Naive thymus-derived CD8-positive, alpha-beta T cell (primary cell): Measurements from ENCODE around the gene C10orf88. TPM values are rescaled to one million over a fixed set of nuclear protein-coding genes. Genes with fewer than 3 reads are reported as not detected.
"Not testable (repeated sequence)": the region's sequence is repeated elsewhere in the genome, so short reads cannot be mapped to it uniquely, and the experiment has no call there.

Experiments
- ATAC-seq, 2 donors: fragments of 150-1000 bp; cut with Tn5 transposase in 1 of 2; sonication (Bioruptor Pico), chemical (Tn5 transposase) in 1 of 2; 1 replicate in 1 of 2; 2 replicates in 1 of 2; pipeline ENCODE4 v1.10.0; 2021; ENCODE audit warnings: mild to moderate bottlenecking in 2 of 2, moderate library complexity in 2 of 2
- POLR2A ChIA-PET: fragments of 350-600 bp; sonication (Branson Sonifier 250); formaldehyde crosslinking; loops from one replicate; lab custom pipeline; 2021; ENCODE audit warnings: antibody characterized with exemption; lab: Charles Lee
- DNase-seq, 10 donors: peaks; one replicate each; pipeline versions ENCODE4 v3.0.0 to v3.0.0-alpha.2; 2020 to 2022
- H3K27ac Mint-ChIP-seq, 10 donors: one replicate each; pipeline ENCODE4 v1.8.0; 2020 to 2022; ENCODE audit warnings: mild to moderate bottlenecking in 10 of 10, mixed read lengths in 10 of 10, moderate library complexity in 4 of 10, inconsistent platforms in 1 of 10
- H3K27me3 Mint-ChIP-seq, 5 donors: one replicate each; pipeline ENCODE4 v1.8.0; 2021 to 2022; ENCODE audit warnings: mixed read lengths in 5 of 5
- H3K36me3 Mint-ChIP-seq, 3 donors: one replicate each; pipeline ENCODE4 v1.8.0; 2020 to 2022; ENCODE audit warnings: mixed read lengths in 3 of 3, mild to moderate bottlenecking in 2 of 3, inconsistent platforms in 1 of 3
- H3K4me1 Mint-ChIP-seq, 4 donors: one replicate each; pipeline ENCODE4 v1.8.0; 2021 to 2022; ENCODE audit warnings: mixed read lengths in 4 of 4
- H3K4me3 Mint-ChIP-seq, 10 donors: one replicate each; pipeline ENCODE4 v1.8.0; 2020 to 2022; ENCODE audit warnings: mild to moderate bottlenecking in 10 of 10, mixed read lengths in 10 of 10, moderate library complexity in 6 of 10, inconsistent platforms in 1 of 10
- H3K9me3 Mint-ChIP-seq, 9 donors: one replicate each; pipeline ENCODE4 v1.8.0; 2020 to 2022; ENCODE audit warnings: mixed read lengths in 9 of 9, mild to moderate bottlenecking in 3 of 9, inconsistent platforms in 1 of 9, moderate library complexity in 1 of 9
- polyA plus RNA-seq, 3 donors: library from polyadenylated mRNA; unstranded; fragments of 300-500 nt; fragmentation: Illumina TruSeq; gene quantifications; one replicate each; pipeline ENCODE4 v1.2.3, GENCODE V29; 2021
- total RNA-seq, 8 experiments: library from RNA in 2 of 8; stranded (reverse) in 2 of 8; gene quantifications; one replicate each; pipeline ENCODE4 v1.2.3 and lab custom pipeline; 2021 to 2026

Gene C10orf88
- total and polyA plus RNA-seq, 5 experiments from 2014 or later = 6.0 to 13.9 (median 8.8) TPM

DNA sequence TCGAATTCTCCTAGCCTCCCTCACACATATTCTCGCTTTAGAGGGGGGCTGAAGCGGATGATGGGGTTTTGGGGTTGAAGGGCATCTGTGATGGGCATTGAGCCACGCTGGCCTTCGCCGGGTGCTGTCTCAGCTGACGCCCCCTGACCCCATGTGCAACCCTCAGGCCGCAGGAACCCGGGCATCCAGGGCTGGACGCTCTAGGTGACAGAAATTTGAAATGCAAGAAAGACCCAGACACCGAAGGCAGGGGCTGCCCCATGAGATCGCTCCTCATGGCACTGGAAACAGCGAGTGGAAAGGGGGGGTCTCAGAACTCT is 664 bp upstream of the C10orf88 start:
- H3K4me1 Mint-ChIP-seq = peaks cover 19 to 37% (median 33%) of the 10 kb centered on the region in 4 donors

DNA sequence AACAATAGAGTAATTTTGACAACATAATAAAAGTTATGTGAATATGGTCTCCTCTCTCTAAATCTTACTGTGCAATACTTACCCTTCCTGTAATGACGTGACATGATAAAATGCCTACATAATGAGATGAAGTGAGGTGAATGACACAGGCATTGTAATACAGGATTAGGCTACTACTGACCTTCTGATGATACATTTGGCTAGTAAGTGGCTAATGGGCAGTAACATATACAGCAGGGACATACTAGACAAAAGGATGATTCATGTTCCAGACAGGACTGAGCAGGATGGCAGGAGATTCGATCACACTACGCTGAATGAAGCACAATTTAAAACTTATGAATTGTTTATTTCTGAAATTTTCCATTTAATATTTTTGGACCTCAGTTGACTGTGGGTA is 4.7 kb downstream of the C10orf88 start:
- Mint-ChIP-seq H3K4me3 (no peak overlapping the region), H3K36me3 (peaks cover 0 to 40% (median 25%) of the 10 kb centered on the region in 3 donors), H3K4me1 (peaks cover 23 to 35% (median 28%) of the 10 kb centered on the region in 4 donors), H3K27ac (no peak overlapping the region), H3K9me3 (peaks cover 0 to 4% (median 2%) of the 10 kb centered on the region in 9 donors), H3K27me3 (peaks cover 0 to 3% (median 0%) of the 10 kb centered on the region in 5 donors)
- ATAC-seq = no peak
- no peak for DNase-seq
- POLR2A ChIA-PET = no interaction called here

More for the DNA sequence above, 664 bp upstream of the C10orf88 start:
- H3K4me3 Mint-ChIP-seq = peak overlapping the region in 9 of 10 donors; percentile 85 to 95 (median 93)
- H3K9me3 Mint-ChIP-seq = peaks cover 0 to 5% (median 2%) of the 10 kb centered on the region in 9 donors
- POLR2A ChIA-PET = interaction anchor here (1.1 to 2.8 kb wide), 6 partner anchors 26 to 199 kb away, joined by 4 to 41 read pairs (median 7); partner anchors contain the start of genes ACADSB, BUB3, FAM24B and IKZF5
- peak overlapping the region in 4 of 10 donors; percentile 61 to 98 (median 96) for H3K27ac Mint-ChIP-seq
- no peak for DNase-seq
- H3K27me3 Mint-ChIP-seq = peaks cover 0 to 3% (median 0%) of the 10 kb centered on the region in 5 donors
- H3K36me3 Mint-ChIP-seq = peaks cover 0 to 9% (median 2%) of the 10 kb centered on the region in 3 donors
- ATAC-seq = no peak

DNA sequence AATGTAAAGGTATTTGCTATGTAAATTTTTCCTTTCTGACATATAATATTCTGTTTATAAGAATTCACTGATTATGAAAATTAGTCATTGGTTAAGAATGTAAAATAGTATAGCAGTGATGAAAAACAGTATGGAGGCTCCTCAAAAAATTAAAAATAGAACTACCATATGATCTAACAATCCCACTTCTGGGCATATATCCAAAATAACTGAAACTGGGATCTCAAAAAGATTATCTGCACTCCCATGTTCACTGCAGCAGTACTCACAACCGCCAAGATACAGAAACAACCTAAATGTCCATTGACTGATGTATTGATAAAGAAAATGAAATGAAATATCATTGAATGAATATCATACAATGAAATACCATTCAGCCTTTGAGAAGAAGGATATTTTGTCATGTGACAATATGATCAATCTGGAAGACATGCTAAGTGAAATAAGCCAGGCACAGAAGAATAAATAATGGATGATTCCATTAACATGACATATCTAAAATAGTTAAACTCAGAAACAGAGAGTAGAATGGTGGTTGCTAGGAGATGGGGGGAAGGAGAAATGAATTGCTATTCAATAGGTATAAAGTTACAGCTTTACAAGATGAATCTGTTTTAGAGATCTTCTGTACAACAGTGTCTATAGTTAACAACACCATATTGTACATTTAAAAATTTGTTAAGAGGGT is 14.0 kb downstream of the C10orf88 start:
- H3K36me3 Mint-ChIP-seq = peaks cover 0 to 52% (median 33%) of the 10 kb centered on the region in 3 donors
- POLR2A ChIA-PET = no interaction called here
- peaks cover 0 to 4% (median 0%) of the 10 kb centered on the region in 4 donors for H3K4me1 Mint-ChIP-seq
- no peak overlapping the region for H3K4me3 Mint-ChIP-seq
- peaks cover 0 to 2% (median 0%) of the 10 kb centered on the region in 9 donors for H3K9me3 Mint-ChIP-seq
- H3K27me3 Mint-ChIP-seq = no peaks in the 10 kb centered on the region
- H3K27ac Mint-ChIP-seq = no peak overlapping the region
- no peak for ATAC-seq
- DNase-seq = no peak

DNA sequence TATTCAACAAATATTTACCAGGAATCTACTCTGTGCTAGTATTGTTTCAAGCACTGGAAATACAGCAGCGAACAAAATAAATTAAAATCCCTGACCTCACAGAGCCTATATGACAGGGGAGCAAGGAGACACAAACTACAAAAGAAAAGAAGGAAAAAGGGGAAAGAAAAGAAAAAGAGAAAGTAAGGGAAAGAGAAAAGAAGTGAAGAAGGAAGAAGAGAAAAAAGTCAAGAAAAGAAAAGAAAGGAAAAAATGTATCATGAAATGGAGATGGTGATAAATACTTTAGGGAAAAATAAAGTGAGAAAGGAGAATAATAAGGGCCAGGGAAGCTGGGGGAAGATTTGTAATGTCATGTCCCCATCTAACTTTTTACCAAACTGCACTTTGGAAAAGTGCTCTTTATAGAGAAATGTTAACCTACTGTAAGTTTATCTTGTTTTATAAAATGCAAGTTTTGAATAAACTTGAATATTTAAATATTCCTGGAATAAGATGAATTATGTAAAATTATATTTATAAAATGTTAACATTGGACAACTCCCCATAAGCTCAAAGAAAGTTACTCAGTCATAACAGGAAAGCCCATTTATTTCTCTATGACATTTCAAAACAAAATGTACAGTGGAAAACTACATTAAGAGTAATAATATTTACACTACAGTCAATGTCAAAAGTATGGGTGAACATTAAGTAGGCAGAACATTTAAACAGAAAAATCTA is 14.7 kb downstream of the C10orf88 start:
- Mint-ChIP-seq H3K9me3 (peaks cover 0 to 2% (median 0%) of the 10 kb centered on the region in 9 donors), H3K27ac (no peak overlapping the region), H3K36me3 (peaks cover 0 to 54% (median 35%) of the 10 kb centered on the region in 3 donors), H3K4me3 (no peak overlapping the region), H3K27me3 (no peaks in the 10 kb centered on the region), H3K4me1 (peaks cover 0 to 4% (median 0%) of the 10 kb centered on the region in 4 donors)
- ATAC-seq (no peak), DNase-seq (no peak)
- POLR2A ChIA-PET = no interaction called here

DNA sequence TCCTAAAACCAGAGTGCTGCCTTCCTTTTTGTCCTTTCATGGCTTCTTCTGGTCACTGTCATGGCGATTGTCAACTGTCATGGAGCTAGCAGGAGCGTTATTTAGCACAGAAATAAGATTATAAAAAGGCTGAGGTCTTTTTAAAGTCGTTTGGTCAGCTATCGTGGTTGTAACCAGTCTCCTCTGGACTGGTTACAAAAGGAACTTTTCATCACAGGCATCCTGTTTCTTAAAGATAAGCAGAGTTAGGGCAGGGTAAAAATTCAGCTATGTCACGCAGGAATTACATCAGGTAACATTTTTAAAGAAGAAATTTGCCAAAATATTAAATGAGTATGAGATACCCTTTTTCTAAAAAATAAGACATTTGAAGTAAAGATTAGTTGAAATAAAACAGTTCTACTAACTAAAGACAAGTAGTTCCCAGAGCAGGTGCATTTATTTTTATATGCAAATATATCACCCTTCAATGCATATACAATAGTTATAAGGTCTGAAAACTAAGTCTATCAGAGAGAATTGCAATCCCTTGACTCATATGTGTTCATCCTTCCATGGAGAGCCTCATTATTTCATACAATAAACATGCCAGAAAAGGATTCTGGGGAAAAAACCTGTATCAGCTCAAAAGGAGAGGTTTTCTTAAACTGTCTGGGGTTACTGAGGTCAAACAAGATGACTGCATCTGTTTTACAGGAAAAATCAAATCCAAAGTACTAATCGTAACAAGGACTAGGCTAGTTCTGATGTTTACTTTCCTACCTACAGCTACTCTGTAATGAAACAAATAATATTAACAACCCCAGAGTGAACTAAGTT is 22.7 kb downstream of the C10orf88 start:
- H3K4me1 Mint-ChIP-seq = peaks cover 0 to 2% (median under 1%) of the 10 kb centered on the region in 4 donors
- H3K27ac Mint-ChIP-seq = no peak overlapping the region
- POLR2A ChIA-PET = interaction anchor here (0.6 kb wide), 1 partner anchor 970 kb away, joined by 5 read pairs; no protein-coding TSS in a partner anchor
- H3K36me3 Mint-ChIP-seq = peaks cover 0 to 25% (median 8%) of the 10 kb centered on the region in 3 donors
- ATAC-seq (no peak), DNase-seq (no peak)
- no peaks in the 10 kb centered on the region for H3K27me3 Mint-ChIP-seq
- H3K4me3 Mint-ChIP-seq = no peak overlapping the region
- H3K9me3 Mint-ChIP-seq = peaks cover 0 to under 1% (median 0%) of the 10 kb centered on the region in 9 donors

DNA sequence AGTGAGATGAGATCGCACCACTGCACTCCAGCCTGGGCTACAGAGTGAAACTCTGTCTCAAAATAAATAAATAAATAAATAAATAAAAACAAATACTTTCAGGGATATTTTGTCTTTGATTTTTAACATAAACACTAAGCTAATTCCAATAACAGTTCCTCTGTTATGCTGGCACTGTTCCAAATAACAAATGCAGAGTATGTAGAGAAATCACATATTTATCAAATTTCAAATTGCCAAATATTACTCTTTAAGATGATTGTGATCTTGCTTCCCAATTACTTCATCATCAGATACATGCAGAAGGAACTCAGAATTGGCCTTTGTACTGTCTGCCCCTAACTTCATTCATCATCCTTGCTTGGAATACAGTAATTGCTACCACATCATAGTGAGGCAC is 23.9 kb downstream of the C10orf88 start:
- Mint-ChIP-seq H3K9me3 (no peaks in the 10 kb centered on the region), H3K36me3 (peaks cover 0 to 20% (median 3%) of the 10 kb centered on the region in 3 donors), H3K27ac (no peak overlapping the region), H3K4me3 (no peak overlapping the region), H3K27me3 (no peaks in the 10 kb centered on the region), H3K4me1 (peaks cover 0 to 2% (median under 1%) of the 10 kb centered on the region in 4 donors)
- POLR2A ChIA-PET = no interaction called here
- DNase-seq = no peak
- no peak for ATAC-seq

DNA sequence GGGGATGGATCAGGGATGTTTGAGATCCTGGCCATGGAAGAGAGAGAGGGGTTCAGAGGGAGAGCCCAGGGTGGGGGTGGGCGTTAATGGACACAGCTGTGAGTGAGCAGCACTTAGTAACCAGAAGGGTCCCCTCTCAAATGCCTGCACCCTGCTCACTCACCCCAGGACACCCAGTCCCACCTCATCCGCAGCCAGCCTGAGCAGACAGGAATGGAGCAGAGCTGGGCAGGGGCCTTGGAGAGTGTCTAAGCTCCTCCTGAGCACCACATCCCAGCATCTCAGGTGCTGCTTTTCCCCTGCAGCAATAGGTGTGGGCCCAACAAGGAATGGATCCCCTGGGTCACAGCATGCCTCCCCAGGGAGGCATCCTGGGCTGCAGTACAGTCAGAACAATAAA is 38.3 kb downstream of the C10orf88 start:
- Mint-ChIP-seq H3K36me3 (peaks cover 0 to 6% (median 5%) of the 10 kb centered on the region in 3 donors), H3K9me3 (peaks cover 0 to 9% (median 0%) of the 10 kb centered on the region in 9 donors), H3K4me3 (no peak overlapping the region), H3K4me1 (no peaks in the 10 kb centered on the region), H3K27ac (no peak overlapping the region), H3K27me3 (peaks cover 2 to 18% (median 10%) of the 10 kb centered on the region in 5 donors)
- POLR2A ChIA-PET = interaction anchor here (0.6 kb wide), 1 partner anchor 163 kb away, joined by 5 read pairs; no protein-coding TSS in a partner anchor
- ATAC-seq (no peak), DNase-seq (no peak)

DNA sequence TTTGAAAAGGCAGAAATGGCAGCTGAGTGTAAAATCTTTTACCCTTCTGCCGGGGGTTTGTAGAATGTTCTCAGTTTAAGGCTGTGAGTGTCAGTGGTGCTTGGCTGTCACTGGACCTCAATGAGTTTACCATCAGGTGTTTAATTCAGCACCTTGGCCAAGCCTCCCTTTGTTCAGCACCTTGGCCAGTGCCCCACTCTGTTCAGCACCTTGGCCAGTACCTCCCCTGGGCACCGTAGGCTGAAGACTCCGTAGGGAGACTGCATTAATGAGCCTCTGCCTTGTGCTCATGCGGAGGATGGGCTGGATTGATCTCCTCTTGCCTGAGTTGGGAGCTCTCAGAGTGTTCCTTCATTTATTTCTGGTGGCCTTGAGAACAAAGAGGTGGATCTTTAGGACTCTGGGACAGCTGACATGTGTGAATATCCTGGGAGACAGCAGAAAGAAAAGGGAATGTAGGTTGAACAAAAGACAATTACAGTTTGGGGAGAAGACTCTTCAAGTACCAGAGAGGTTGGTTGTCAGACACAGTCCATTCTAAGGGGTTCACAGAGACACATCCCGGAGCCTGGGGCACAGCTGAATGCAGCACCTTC is 42.0 kb downstream of the C10orf88 start:
- Mint-ChIP-seq H3K9me3 (peaks cover 0 to 21% (median 2%) of the 10 kb centered on the region in 9 donors), H3K4me1 (no peaks in the 10 kb centered on the region), H3K36me3 (peaks cover 0 to 6% (median 0%) of the 10 kb centered on the region in 3 donors), H3K27me3 (peaks cover 7 to 28% (median 16%) of the 10 kb centered on the region in 5 donors), H3K4me3 (no peak overlapping the region), H3K27ac (no peak overlapping the region)
- ATAC-seq (peak; percentile 56 to 59), DNase-seq (peak; percentile 25 to 69 (median 46))
- POLR2A ChIA-PET = no interaction called here

DNA sequence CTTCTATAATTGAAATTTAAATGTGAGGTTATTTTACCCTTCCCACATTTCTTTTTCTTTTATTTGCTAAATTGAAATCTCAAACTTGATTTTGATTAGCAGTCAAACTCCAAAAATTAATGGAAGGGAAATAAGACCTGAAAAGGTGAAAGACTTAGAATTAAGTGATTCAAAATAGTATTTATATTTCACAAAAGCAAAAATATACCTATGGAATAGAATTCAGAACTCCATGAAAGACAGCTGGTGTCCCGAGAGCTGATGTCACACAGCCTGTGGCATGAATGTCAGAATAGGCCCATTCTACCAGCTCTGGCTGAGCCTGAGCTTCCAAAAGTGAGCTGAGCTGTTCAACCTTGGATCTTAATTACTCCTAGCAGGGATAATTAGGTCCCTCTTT is 43.7 kb downstream of the C10orf88 start, which contains the start of gene FAM24A:
Gene FAM24A, plus strand, starts transcription at position 301 of the 400 bp plus-strand sequence. CDS start 1,025 bp downstream, outside the sequence.
- Mint-ChIP-seq H3K27me3 (peaks cover 7 to 30% (median 14%) of the 10 kb centered on the region in 5 donors), H3K9me3 (peaks cover 0 to 13% (median 0%) of the 10 kb centered on the region in 9 donors), H3K4me3 (no peak within 1 kb of the TSS), H3K36me3 (no peaks in the 10 kb centered on the region), H3K4me1 (no peaks in the 10 kb centered on the region), H3K27ac (no peak within 1 kb of the TSS)
- DNase-seq (no peak), ATAC-seq (no peak)
- POLR2A ChIA-PET = no interaction called here

DNA sequence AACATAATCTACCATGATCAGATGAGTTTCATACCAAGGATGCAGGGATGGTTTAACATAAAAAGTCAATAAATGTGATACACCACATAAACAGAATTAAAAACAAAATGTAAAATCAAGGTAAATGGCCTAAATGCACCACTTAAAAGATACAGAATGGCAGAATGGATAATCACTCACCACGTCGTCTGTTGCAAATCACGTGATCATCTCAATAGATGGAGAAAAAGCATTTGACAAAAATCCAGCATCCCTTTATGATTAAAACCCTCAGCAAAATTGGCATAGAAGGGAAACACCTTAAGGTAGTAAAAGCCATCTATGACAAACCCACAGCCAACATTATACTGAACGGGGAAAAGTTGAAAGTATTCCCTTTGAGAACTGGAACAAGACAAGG is 50.2 kb downstream of the C10orf88 start:
- Mint-ChIP-seq H3K27me3 (peaks cover 25 to 58% (median 35%) of the 10 kb centered on the region in 5 donors), H3K9me3 (peaks cover 2 to 43% (median 28%) of the 10 kb centered on the region in 9 donors), H3K36me3 (peaks cover 3 to 32% (median 13%) of the 10 kb centered on the region in 3 donors)
- POLR2A ChIA-PET, H3K4me3 Mint-ChIP-seq, DNase-seq, H3K4me1 Mint-ChIP-seq, H3K27ac Mint-ChIP-seq, ATAC-seq: not testable (repeated sequence)

DNA sequence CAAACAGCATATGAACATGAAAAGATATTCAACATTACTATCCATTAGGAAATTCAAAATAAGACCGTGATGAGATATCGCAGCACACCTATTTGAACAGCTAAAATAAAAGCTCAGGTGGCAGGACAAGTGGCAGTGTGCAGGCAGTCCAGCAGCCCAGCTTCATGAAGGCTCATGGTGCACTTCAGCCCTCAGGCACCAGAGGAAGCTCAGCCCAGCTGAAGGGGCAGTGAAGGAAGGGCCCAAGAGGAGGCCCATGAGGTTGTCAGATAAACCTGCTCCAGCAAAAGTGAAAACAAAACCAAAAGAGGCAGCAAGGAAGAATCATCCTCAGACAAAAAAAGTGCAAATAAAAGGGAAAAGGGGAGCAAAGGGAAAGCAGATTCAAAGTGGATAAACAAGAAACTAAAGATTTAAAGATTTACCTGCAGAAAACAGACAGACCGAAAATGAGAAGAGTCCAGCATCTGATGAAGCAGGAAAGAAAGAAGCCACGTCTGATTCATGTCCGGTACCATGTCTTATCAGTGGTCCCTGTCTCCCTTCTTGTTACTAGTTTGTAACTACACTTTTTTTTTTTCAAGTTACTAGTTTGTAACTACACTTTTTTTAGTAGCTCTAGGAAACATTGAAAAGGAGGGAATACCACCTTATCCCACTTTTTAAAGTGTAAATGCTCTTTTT is 59.6 kb downstream of the C10orf88 start:
- Mint-ChIP-seq H3K9me3 (no peaks in the 10 kb centered on the region), H3K27ac (no peak overlapping the region), H3K4me1 (no peaks in the 10 kb centered on the region), H3K27me3 (peaks cover 0 to 3% (median 0%) of the 10 kb centered on the region in 5 donors), H3K4me3 (peak overlapping the region in 1 of 10 donors; percentile 32), H3K36me3 (peaks cover 4 to 12% (median 9%) of the 10 kb centered on the region in 3 donors)
- no peak for DNase-seq
- no peak for ATAC-seq
- POLR2A ChIA-PET = no interaction called here
